ENCODE data around the gene GPR176. TPM values are rescaled to one million over a fixed set of nuclear protein-coding genes. Genes with fewer than 3 reads are reported as not detected.

Gene GPR176
- total RNA-seq, 2 donors from 2014 or later = 43.0 to 88.0 TPM

GRCh38 chr15:39789736-39790135, 130.3 kb downstream of the GPR176 start:
- no peak overlapping the region for H3K27ac ChIP-seq
- no peak for TF ChIP-seq CTCF (IDR thresholded peaks at IDR 0.05)
- H3K4me1 ChIP-seq (ENCODE audit: control insufficient read depth in 1 of 2, low read depth in 2 of 2) = peaks cover 0 to 4% of the 10 kb centered on the region in 2 donors
- H3K27me3 ChIP-seq (replicated peaks; ENCODE audit: insufficient read depth) = no peaks in the 10 kb centered on the region
- H3K4me3 ChIP-seq = no peak overlapping the region
- DNase-seq (ENCODE audit: low spot score) (no peak), ATAC-seq (ENCODE audit: insufficient number of reproducible peaks, low FRiP score, low read depth) (no peak)
- H3K36me3 ChIP-seq = no peaks in the 10 kb centered on the region
- no peaks in the 10 kb centered on the region for H3K9me3 ChIP-seq

- no peaks in the 10 kb centered on the region for H3K36me3 ChIP-seq
- no peaks in the 10 kb centered on the region for H3K9me3 ChIP-seq
- ATAC-seq (ENCODE audit: insufficient number of reproducible peaks, low FRiP score, low read depth) (no peak), DNase-seq (ENCODE audit: low spot score) (no peak)
- no peak overlapping the region for H3K27ac ChIP-seq
- no peaks in the 10 kb centered on the region for H3K27me3 ChIP-seq (replicated peaks; ENCODE audit: insufficient read depth)
- no peak for TF ChIP-seq CTCF (IDR thresholded peaks at IDR 0.05)
- peaks cover 3 to 10% of the 10 kb centered on the region in 2 donors for H3K4me1 ChIP-seq (ENCODE audit: control insufficient read depth in 1 of 2, low read depth in 2 of 2)
- no peak overlapping the region for H3K4me3 ChIP-seq
These were observed 131.1 kb downstream of the GPR176 start for GRCh38 chr15:39788800-39789565.

GRCh38 chr15:39788108-39788507, 132.0 kb downstream of the GPR176 start:
- TF ChIP-seq CTCF (IDR thresholded peaks at IDR 0.05) = no peak
- ATAC-seq (ENCODE audit: insufficient number of reproducible peaks, low FRiP score, low read depth) = no peak
- Histone ChIP-seq H3K27ac (no peak overlapping the region), H3K27me3 (replicated peaks; ENCODE audit: insufficient read depth) (no peaks in the 10 kb centered on the region), H3K4me3 (no peak overlapping the region), H3K36me3 (no peaks in the 10 kb centered on the region), H3K4me1 (ENCODE audit: control insufficient read depth in 1 of 2, low read depth in 2 of 2) (peaks cover 9 to 17% of the 10 kb centered on the region in 2 donors), H3K9me3 (no peaks in the 10 kb centered on the region)
- DNase-seq (ENCODE audit: low spot score) = no peak

- Histone ChIP-seq H3K4me1 (ENCODE audit: control insufficient read depth in 1 of 2, low read depth in 2 of 2) (peaks cover 9 to 17% of the 10 kb centered on the region in 2 donors), H3K27ac (no peak overlapping the region), H3K4me3 (no peak overlapping the region), H3K27me3 (replicated peaks; ENCODE audit: insufficient read depth) (no peaks in the 10 kb centered on the region), H3K9me3 (no peaks in the 10 kb centered on the region), H3K36me3 (no peaks in the 10 kb centered on the region)
- DNase-seq (ENCODE audit: low spot score) = no peak
- ATAC-seq (ENCODE audit: insufficient number of reproducible peaks, low FRiP score, low read depth) = no peak
- TF ChIP-seq CTCF (IDR thresholded peaks at IDR 0.05) = no peak
These were observed 132.6 kb downstream of the GPR176 start for GRCh38 chr15:39787479-39787878.

- Histone ChIP-seq H3K4me3 (no peak overlapping the region), H3K27me3 (replicated peaks; ENCODE audit: insufficient read depth) (no peaks in the 10 kb centered on the region), H3K4me1 (ENCODE audit: control insufficient read depth in 1 of 2, low read depth in 2 of 2) (peaks cover 9 to 21% of the 10 kb centered on the region in 2 donors), H3K36me3 (no peaks in the 10 kb centered on the region), H3K9me3 (no peaks in the 10 kb centered on the region), H3K27ac (no peak overlapping the region)
- TF ChIP-seq CTCF (IDR thresholded peaks at IDR 0.05) = peak; percentile 62
- ATAC-seq (ENCODE audit: insufficient number of reproducible peaks, low FRiP score, low read depth) = no peak
- no peak for DNase-seq (ENCODE audit: low spot score)
These were observed 133.5 kb downstream of the GPR176 start for GRCh38 chr15:39786447-39787056.

All from thoracic aorta (tissue), 2 donors.